ENCODE results near the gene RCN1. TPM values are rescaled to one million over a fixed set of nuclear protein-coding genes. Genes with fewer than 3 reads are reported as not detected.

RCN1 gene
- polyA plus RNA-seq, 3 donors from 2014 or later: 12.0 to 45.5 (median 19.5) TPM

DNA sequence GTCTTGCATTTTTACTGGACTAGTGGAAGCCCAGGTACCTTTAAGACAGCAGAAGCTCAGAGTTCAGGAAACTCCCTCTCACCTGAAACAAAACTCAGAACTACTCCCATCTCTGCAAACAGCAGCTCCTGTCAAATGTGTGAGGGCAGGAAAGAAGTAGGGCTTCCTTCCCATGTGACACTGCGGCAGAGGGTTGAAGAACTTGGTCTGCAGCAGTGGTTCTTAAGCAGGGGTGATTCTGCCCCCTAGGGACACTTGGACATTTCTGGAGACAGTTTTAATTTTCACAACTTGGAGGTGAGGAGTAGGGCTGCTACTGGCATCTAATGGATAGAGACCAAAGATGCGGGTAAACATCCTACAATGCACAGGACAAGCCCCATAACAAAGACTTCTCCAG lies 63.4 kb downstream of the RCN1 start:
- no peak overlapping the region for H3K4me3 Mint-ChIP-seq
- peak overlapping the region in 2 of 6 donors; percentile 34 to 62 for H3K27ac Mint-ChIP-seq
- peaks cover 0 to 3% (median 0%) of the 10 kb centered on the region in 3 donors for H3K36me3 Mint-ChIP-seq
- peaks cover 2 to 5% (median 3%) of the 10 kb centered on the region in 3 donors for H3K27me3 Mint-ChIP-seq (ENCODE audit: low read depth in 3 of 3)
- peaks cover 12 to 29% of the 10 kb centered on the region in 2 donors for H3K4me1 Mint-ChIP-seq
- peak; percentile 26 to 58 (median 52) for DNase-seq
- H3K9me3 Mint-ChIP-seq: no peaks in the 10 kb centered on the region

Data from immature natural killer cell (primary cell).